Stimulated activated CD4-positive, alpha-beta T cell treated with anti-CD3 and anti-CD28 coated beads, TNF-alpha, amount 100 ng/mL, for 1 hour (primary cell): Measurements from ENCODE around the gene HDGFL2.

ENCODE experiments used
- DNase-seq, 3 donors: peaks; one replicate each; pipeline ENCODE4 v3.0.0-alpha.2; 2020; ENCODE audit warnings: low read depth in 3 of 3, low spot score in 1 of 3

HDGFL2 gene

DNA sequence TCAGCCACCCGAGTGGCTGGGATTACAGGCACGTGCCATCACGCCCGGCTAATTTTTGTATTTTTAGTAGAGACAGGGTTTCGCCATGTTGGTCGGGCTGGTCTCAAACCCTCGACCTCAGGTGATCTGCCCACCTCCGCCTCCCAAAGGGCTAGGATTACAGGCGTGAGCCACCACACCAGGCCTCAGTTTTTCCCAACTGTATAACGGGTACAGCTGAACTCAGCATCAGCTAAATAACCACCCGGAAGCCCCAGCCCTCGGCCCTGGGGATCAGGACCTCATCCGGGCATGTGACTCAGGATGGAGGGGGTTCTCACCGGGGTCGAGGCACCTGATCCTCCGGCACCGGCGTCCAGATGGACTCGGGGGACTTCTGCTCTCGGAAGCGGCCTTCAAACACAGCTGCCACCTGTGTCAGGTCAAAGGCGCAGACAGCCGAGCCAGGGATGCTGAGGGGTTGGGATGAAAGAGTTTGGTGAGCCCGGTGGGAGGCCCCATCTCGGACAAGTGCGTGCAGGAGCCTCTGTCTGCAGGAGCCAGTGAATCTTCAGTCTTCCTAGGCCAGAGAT, 78.5 kb downstream of the HDGFL2 start:
- no peak for DNase-seq
